HG03039 (cell line): ENCODE results near the gene LATS2.

Source experiments
- ATAC-seq: cut with Tn5 transposase; IDR thresholded peaks from one replicate; pipeline ENCODE4 v1.9.1; 2021; ENCODE audit warnings: mild to moderate bottlenecking, moderate library complexity; ENCODE audit not compliant: unreplicated experiment

The LATS2 gene

DNA sequence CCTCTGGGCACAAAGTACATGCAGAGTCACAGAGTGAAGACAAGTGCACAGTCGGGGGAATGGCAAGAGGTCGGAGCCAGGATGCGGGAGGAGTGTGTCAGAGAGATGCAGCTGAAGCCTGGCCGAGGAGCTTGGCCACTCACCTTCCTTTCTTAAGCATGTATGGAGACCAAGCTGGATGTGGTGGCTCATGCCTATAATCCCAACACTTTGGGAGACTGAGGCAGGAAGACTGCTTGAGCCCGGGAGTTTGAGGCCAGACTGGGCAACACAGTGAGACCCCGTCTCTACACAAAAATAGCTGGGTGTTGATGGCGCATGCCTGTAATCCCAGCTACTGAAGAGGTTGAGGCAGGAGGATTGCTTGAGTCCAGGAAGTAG, 67.0 kb downstream of the LATS2 start:
- no peak for ATAC-seq

DNA sequence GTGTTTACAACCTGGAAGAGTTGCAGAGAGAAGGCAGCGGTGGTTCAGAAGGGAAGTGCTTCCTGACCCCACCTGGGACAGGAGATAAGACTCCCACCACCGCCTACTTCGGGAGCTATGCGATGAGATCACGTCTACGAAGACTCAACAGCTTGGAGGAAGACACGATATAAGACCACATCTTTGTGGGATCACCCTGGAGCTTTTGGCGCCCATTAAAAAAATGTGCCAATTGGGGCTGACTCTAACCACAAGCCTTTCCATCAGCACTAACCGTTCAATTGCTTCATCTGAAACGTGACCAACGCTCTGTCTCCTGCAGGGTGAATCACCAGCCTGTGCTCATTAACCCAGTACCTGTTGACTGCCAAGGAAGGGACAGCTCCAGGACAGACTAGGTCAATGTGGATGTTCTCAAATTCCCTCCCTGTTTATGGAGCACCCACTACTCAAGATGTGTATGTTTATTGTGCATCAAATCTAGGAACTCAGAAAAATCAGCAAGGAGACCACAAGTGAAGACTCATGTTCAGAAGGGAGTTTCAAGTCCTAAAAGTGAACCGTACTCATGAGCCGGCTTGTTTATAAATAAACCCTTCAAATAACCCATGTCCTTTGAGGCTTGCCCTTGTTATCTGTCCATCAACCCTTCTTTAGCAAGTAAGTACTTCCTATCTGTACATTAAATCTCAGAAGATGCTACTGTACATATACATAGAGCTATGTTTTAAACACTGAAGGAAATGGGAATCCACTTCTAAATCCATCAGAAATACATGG, 67.5 kb downstream of the LATS2 start:
- no peak for ATAC-seq

DNA sequence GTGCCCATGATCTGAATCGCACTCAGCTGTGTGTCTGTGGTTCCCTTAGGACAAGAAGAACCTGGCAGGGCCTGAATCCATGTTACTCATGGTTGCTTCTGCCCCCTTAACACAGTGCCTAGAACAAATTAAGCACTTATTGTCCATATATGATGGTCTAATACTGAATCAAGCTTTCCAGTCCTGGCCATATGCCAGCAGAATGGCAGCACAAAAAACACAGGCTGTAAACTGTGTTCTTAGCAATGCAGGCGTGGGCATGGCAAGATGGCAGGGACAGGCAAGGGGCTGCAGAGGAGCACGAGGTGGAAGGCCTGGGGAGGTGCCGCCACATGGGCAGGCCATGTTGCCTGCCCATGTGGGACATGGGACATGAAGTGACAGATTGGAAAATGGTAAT, 68.2 kb downstream of the LATS2 start:
- ATAC-seq, result no peak

DNA sequence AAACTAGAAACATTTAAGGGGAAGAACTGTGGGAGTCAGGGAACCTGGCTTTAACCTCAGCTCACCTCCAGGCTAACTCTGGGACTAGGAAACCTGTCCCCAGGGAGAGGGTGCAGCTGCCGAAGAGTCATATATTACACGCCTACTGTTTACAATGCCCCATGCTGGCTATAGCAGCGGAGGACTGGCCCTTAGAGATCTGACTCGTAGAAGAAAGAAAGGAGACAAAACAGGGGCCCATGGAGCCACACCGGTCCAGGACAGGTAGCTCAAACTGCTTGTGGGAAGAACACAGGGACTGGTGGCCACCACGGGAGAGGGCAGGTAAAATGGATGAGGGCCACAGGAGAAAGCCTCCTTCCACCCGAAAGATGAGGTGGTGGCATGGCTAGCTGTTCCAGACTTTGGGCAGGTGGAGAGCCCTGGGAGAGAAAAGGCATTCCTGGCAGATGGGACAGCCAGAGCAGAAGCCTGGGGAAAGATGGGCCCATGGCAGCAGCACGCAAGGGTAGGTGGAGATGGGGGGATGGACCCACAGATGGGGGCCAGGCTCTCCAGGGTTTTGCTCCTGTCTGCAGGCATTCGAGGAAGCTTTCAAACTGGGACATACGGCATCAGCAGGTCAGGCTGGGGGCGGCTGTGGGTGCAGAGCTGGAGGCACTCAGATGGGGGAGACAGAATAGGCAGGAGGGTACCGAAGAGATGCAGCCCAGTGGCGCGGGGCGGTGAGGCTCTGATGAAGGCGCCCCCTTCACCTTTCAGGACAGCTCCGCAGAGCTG, 69.5 kb downstream of the LATS2 start:
- ATAC-seq, result no peak

DNA sequence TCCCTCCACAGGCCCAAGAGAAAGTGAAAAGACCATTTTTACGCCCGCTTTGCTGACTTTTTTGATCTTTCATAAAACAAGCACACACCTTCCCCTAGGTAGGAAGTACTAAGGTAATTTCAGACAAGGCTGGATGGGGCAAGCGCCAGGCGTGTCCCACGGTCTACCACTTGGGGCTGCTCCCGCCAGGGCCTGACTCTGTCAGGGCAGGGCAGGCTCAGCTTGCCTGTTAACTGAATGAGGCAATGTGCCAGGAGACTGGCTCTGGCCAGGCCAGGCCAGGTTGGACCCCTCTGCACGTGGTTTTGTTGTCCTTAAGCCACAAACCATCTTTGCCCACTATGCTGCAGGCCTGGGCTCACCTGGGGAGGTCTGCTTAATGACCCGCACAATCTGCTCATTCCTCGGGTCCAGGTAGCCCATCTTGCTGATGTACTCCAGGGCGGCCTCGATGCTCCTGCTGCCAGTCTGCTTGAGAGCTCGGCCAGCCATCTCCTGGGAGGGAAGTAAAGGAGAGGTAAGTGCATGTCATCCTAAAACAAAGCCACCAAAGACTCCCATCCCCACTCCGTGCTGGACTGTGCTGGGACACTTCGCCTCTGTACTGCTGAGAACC, 70.4 kb downstream of the LATS2 start:
- ATAC-seq, result no peak

DNA sequence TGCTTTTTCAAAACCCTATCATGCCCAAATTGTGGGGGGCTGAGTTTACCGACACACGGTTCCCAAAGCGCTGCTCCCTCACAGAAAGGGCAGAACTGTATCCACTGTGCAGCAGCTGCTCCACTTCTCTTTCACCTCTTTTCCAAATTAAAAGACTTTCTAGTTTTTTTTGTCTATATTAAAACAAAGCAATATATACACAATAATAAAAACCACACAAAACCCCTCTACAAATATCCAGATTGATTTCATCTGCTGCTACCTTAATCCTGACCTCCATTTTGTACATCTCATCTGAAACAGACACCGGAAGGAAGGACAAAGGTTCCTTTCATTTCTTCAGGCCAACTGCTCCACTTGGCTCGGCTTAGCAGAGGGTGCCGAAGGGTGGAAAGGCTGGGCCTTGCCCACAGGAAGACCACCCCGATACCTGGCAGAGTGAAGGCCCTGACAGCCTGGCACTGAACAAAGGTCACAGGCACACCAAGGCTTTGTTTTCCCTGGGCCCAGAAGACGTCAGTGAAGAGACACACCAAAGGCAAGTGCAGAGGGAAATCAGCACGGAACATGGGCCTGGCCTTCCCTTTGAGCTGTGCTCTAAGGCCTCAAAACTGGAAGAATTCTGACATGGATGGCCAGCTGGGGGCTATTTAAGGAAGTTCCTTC, 71.6 kb downstream of the LATS2 start:
- ATAC-seq, result no peak

DNA sequence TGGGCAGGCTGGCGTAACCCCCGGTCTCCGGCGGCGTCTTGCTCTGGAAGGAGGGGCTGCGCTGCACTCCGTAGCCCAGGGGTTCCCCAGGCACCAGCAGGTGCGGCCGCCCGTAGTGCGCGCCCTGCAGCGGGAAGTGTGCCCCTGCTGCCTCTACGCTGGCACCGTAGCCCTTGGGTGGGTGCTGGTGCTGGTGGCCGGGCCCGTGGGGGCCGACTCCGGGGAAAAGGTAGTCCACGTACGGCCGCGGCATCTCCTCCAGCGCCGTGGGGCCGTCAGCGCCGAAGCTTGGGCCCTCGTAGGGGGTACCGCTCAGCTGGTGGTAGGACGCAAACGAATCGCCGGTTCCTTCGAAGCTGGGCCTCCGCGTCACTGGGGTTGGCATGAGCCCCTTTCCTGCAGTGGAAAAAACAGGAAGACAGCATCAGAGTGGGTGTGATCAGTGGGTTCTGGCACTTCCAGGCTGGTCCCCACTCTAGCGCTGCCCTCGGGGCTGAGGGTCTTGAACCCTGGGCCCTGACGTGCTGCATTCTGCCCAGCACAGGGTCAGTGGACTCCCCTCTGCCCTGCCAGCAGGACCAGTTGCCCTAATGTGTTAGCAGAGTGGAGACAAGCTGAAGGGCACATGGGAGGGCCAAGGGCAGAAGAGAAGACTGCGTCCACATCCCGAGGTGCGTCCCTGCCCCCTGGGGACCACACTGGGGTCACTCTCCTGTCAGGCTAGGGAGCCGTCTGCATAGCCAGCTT, 72.3 kb downstream of the LATS2 start:
- ATAC-seq, result no peak

DNA sequence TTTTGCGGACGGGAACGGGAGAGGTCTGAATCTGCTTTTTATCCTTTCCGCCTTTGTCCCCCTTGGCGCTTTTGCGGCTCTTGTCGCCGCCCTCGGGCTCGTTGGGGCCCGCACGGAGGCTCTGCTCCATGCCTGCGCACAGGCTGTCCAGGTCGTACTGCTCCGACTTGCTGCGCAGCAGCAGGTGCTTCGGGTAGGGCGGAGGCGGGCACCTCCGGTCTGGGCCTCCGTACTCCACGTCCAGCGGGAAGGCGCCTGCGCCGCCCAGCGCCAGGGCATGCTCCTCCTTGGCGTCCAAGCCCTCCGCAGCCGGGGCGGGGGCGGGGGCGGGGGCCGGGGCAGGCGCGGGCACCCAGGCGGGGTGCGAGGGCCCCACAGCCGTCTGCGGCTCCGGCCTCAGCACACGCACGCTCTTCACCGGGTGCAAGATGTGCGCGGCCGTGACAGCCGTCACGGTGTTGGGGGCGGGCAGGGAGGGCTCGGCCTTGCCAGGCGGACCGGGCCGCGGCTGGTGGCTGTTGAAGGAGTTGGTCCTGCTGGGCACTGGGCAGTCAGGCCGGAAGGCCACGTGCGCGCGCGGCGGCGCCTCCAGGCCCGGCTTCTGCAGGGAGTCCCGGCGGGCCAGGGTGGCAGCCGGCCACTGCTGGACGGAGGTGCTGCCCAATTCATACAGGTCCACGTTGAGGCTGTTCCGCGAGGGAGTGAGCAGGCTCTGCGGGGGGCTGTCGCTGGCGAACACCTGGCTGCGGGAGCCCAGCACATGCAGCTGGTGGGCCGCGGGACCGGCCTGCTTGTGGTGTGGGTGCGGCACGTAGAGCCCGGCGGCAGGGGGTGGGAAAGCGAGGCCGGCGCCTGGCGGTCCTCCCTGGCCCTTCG, 73.1 kb downstream of the LATS2 start:
- no peak for ATAC-seq

DNA sequence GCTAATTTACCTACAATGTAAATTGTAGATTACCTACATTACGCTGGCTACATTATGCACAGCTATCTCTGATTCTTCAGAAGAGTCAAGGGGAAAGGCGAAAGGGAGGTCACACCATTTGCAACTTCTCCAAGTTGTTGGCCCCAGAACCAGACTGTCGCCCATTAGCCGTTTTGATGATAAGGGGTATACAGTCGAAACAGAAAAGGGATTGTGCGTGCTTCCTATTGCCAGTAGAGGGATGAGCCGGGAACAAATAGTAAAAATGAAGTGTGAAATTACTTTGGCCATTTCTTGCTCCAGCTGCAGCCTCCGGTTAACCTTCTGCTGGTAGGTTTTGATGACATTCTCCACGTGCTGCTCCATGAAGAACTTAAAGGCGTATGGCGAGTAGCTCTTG, 73.8 kb downstream of the LATS2 start:
- ATAC-seq, result no peak

DNA sequence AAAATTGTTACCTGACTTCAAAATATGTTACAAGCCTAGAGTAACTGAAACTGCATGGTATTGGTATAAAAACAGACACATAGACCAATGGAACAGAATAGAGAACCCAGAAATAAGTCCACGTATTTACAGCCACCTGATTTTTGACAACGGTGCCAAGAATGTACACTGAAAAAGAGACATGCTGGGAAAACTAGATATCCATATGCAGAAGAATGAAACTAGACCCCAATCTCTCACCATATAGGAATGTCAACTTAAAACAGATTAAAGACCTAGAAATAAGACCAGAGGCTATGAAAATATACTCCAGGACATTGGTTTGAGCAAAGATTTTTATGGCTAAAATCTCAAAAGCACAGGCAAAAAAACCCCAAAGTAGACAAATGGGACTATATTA, 76.5 kb downstream of the LATS2 start:
- no peak for ATAC-seq

DNA sequence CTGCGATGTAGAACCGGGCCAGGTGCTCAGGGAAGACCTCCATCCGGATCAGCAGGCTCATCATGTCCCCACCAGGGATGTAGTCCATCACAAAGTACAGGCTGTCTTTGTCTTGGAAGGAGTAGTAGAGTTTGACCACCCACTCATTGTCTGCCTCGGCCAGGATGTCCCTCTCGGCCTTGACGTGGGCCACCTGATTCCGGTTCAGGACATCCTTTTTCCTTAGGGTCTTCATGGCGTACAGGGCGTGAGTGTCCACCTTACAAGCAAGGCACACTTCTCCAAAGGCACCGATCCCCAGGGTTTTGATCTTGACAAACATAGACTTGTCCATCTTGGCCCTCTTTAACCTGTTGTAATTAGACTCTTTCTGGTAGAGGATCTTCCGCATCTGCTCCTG, 78.0 kb downstream of the LATS2 start:
- no peak for ATAC-seq

DNA sequence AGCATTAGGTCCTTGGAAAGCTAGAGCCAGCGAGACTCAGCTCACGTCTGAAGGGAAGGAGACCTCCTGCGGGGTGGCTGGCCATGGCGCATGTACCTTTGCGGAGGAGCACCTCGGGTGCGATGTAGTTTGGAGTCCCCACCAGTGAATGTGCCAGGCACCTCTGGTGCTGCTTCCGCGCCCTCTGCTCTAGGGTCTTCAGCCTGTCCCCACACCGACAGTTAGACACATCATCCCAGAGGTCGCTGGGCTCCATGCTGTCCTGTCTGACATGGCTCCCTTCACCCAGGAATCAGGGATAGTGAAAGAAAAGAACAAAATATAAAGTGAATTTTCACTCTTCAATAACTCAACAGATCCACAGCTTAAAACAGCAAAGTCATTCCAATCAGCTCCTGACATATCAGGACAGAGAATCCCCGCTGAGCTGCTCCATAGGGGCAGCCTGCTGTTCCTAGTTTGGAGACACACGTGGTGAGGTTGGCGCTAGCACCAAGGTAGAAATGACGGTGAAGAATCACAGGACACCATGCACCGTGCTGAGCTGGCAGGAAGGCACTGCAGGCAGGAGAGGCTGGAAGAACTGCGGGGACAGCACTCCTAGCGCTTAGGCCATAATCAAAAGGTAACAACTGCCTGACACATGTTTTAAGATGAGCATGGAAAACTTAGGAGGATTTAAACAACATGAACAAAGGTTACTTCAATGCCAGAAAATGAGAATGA, 79.9 kb downstream of the LATS2 start:
- no peak for ATAC-seq

DNA sequence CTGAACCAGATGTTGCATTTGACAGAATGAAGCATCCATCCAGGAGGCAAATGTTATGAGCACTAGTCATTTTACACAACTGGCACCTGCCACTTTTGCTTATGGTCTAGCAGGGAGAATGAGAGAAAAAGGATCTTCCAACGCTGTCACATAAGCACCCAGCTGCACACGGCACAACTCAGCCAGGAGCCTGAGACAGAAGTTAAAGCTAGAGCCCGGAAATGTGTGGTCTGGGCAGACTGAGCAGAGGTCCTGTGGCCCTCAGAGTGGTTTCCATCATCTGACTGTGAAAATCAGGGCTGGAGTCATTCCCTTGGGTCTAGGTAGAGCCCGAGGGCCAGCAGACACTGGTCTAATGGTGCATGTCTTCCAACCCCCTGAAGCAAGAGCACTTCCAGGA, 80.5 kb downstream of the LATS2 start:
- no peak for ATAC-seq

DNA sequence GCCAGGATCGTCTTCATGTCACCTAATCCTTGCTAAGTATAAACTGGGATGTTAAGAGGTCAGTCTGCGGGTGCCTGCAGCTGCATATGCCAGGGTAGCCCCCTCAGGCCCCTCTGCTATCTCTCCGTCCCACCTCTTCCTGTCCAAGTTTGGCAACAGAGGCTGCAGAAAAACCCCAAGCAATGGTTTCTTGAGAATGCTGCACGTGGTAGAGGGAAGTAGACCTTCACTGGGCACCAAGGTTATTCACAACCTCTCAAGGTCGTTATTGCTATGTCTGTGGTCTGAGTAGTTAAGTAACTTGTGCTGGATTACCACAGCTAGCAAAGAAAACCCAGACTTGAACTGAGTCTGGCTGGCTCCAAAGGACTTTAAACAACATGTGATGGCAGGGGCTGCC, 81.0 kb downstream of the LATS2 start:
- ATAC-seq, result no peak

DNA sequence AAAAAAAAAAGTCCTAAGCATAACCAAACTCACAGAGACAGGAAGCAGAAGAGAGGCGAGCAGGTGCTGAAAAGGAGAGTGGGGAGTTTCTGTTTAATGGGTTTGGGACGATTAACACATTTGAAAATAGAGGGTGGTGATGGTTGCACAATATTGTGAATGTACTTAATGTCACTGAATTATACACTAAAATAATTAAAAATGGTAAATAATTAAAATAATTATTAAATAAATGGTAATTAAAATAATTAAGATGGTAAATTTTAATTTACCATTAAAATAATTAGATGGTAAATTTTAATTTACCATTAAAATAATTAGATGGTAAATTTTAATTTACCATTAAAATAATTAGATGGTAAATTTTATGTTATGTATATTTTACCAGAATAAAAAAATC, 84.0 kb downstream of the LATS2 start:
- no peak for ATAC-seq

DNA sequence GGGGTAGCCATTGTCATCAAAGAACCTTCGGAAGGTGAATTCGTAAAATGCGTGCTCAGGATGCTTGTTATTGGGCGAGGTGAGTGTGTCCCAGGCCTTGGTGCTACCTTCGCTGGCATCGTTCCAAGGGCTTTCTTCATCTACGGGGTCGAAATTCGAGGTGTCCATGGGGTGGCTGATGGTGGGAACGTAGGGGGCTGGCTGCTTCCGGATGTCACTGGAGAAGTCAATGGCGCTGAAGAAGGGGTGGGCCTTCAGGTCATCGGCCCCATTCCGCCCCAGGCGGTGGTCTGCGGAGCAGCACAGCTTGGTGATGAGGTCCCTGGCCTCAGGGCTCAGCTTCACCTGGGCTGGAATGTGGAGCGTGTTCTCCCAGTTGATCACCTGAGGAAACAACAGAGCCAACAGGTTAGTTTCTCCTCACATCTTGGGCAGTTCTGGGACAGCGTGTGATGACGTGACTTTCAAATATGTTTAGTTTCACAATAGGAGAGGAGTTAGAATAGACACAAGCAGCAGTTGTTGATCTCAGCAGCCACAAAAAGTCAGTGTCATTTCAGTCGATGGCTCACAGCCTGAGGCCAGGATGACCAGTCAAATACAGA, 86.3 kb downstream of the LATS2 start:
- no peak for ATAC-seq

DNA sequence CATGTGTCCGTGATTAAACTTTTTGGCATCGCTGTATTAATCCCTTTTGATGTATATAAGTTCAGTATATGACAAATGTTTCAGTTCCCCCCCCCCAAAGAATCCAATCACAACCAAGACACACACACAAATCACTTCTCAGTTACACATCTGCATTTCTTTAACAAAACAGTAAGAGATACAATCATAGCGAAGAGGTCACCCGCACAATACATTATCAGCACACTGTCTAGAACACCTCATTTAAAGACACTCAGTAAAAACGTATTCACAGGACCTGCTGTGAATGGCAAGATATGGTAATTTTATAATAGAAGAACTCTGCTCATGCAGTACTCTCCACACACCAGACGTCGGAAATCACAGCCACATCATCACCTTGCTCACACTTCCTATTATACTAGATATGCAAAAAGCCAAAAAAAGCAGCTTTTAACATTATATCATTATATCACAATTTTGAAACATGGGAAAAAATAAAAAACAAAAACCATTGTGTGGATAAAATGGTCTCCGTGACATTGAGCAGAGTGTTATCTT, 87.4 kb downstream of the LATS2 start:
- ATAC-seq, result no peak

DNA sequence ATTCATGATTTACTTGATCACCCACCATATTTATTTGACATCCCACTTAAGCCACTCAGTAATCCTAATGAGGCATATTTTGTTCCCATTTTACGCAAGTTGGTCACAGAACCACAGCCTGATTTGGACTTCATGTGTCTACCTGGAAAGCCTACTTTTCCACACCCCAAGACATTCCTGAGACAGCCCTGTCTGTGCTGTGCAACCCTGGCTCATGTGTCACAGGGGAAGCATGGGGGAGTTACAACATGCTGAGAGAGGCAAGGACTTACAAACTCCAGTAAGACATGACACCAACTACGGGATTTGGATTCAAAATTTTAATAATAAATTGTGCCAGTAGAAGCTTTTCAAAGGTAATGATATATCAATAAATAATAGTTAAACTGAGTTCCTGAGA, 88.7 kb downstream of the LATS2 start:
- ATAC-seq, result no peak

DNA sequence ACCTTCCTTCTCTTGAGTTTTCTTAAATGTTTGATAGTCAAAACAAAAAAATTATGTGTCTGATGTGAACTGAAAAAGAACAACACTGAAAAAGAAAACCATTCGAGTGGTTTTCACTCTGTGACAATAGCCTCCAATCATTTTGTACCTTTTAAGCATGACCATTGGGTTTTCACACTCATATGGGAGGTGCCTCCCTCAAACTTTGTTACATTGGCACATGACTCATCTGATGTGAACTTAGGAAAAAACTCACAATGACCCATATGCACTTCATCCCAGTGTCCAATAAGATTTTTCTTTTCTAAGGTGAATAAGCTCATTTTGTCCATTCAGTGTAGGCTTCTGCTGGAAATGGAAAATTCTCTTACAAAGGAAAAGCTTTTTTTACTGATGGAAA, 92.2 kb downstream of the LATS2 start:
- ATAC-seq, result no peak
